MM.1S (cell line): ENCODE data around the gene NCLN.

Experiments used
- DNase-seq: peaks from one replicate; pipeline ENCODE4 v3.0.0-alpha.2; 2015
- H2AFZ ChIP-seq: fragments of 300-600 bp; sonication (generic); 2 replicates; pipeline ENCODE4 v1.6.0; 2016; ENCODE audit warnings: antibody characterized with exemption, low read length
- H3F3A ChIP-seq: fragments of 300-600 bp; sonication (generic); 2 replicates; pipeline ENCODE4 v1.6.1; 2016; ENCODE audit warnings: mild to moderate bottlenecking, antibody characterized with exemption, low read length, moderate library complexity, mixed read lengths; ENCODE audit not compliant: insufficient read depth
- H3K27ac ChIP-seq: fragments of 300-600 bp; sonication (generic); 2 replicates; pipeline ENCODE4 v1.5.1; 2016; ENCODE audit warnings: mild to moderate bottlenecking, low read length
- H3K27me3 ChIP-seq: fragments of 300-600 bp; sonication (generic); replicated peaks from 2 replicates; pipeline ENCODE4 v1.6.0; 2016; ENCODE audit warnings: low read length; ENCODE audit not compliant: insufficient read depth
- H3K36me3 ChIP-seq: fragments of 300-600 bp; sonication (generic); replicated peaks from 2 replicates; pipeline ENCODE4 v1.6.1; 2016; ENCODE audit warnings: mild to moderate bottlenecking, low read length, mixed read lengths; ENCODE audit not compliant: insufficient read depth
- H3K4me1 ChIP-seq: fragments of 300-600 bp; sonication (generic); 2 replicates; pipeline ENCODE4 v1.6.1; 2016; ENCODE audit warnings: low read length, mixed read lengths
- H3K4me2 ChIP-seq: fragments of 300-600 bp; sonication (generic); 2 replicates; pipeline ENCODE4 v1.6.0; 2016; ENCODE audit warnings: low read depth, low read length
- H3K4me3 ChIP-seq: fragments of 300-600 bp; sonication (generic); 2 replicates; pipeline ENCODE4 v1.5.1; 2016; ENCODE audit warnings: low read length, mixed read lengths
- H3K79me2 ChIP-seq: fragments of 300-600 bp; sonication (generic); 2 replicates; pipeline ENCODE4 v1.6.1; 2016; ENCODE audit warnings: mixed run types, low read length, mixed read lengths
- H3K9ac ChIP-seq: fragments of 300-600 bp; sonication (generic); 2 replicates; pipeline ENCODE4 v1.6.1; 2016; ENCODE audit warnings: low read length, mixed read lengths
- H3K9me2 ChIP-seq: fragments of 300-600 bp; sonication (generic); replicated peaks from 2 replicates; pipeline ENCODE4 v1.6.1; 2016; ENCODE audit warnings: mild to moderate bottlenecking, low read length, mixed read lengths; ENCODE audit not compliant: insufficient read depth
- H3K9me3 ChIP-seq: fragments of 300-600 bp; sonication (generic); replicated peaks from 2 replicates; pipeline ENCODE4 v1.6.1; 2016; ENCODE audit warnings: mild to moderate bottlenecking, low read length, mixed read lengths; ENCODE audit not compliant: insufficient read depth
- H4K20me1 ChIP-seq: fragments of 300-600 bp; sonication (generic); 2 replicates; pipeline ENCODE4 v1.6.1; 2016; ENCODE audit warnings: mild to moderate bottlenecking, low read length, moderate library complexity, mixed read lengths; ENCODE audit not compliant: insufficient read depth
- CTCF ChIP-seq: fragments of 300-600 bp; sonication (generic); IDR thresholded peaks from 2 replicates; pipeline ENCODE4 v1.5.1; 2016; ENCODE audit warnings: antibody characterized with exemption, low read length, mixed read lengths
- EZH2 ChIP-seq: fragments of 300-600 bp; sonication (generic); optimal IDR thresholded peaks from 2 replicates; pipeline ENCODE3; 2017; ENCODE audit warnings: low read depth, mild to moderate bottlenecking, antibody characterized with exemption, low read length, mixed read lengths
- EZH2phosphoT487 ChIP-seq: fragments of 300-600 bp; sonication (generic); IDR thresholded peaks from 2 replicates; pipeline ENCODE4 v1.6.1; 2018; ENCODE audit warnings: antibody characterized with exemption, low read length

Gene NCLN

GRCh38 chr19:3148503-3148902, 37.2 kb upstream of the NCLN start:
- H3K9me2 ChIP-seq: no peaks in the 10 kb centered on the region; the same call in 1 of the 2 replicates
- H3K27ac ChIP-seq: no peak overlapping the region
- H3K4me2 ChIP-seq: no peak overlapping the region

GRCh38 chr19:3149089-3149488, 36.6 kb upstream of the NCLN start:
- Histone ChIP-seq H3K9ac (no peak overlapping the region), H3K36me3 (no peaks in the 10 kb centered on the region), H3K27ac (no peak overlapping the region), H3K9me3 (no peaks in the 10 kb centered on the region), H3K4me3 (no peak overlapping the region), H3K27me3 (peaks cover 60% of the 10 kb centered on the region), H3K79me2 (no peaks in the 10 kb centered on the region), H4K20me1 (no peaks in the 10 kb centered on the region), H3F3A (no peaks in the 10 kb centered on the region), H3K4me2 (no peak overlapping the region), H3K4me1 (no peaks in the 10 kb centered on the region), H3K9me2 (no peaks in the 10 kb centered on the region; the same call in 1 of the 2 replicates), H2AFZ (no peak overlapping the region)
- no peak for DNase-seq
- TF ChIP-seq EZH2phosphoT487 (no peak), CTCF (no peak), EZH2 (no peak)

More at GRCh38 chr19:3148503-3148902, 37.2 kb upstream of the NCLN start:
- TF ChIP-seq EZH2phosphoT487: no peak
- no peak for TF ChIP-seq CTCF
- no peak for TF ChIP-seq EZH2
- Histone ChIP-seq H3K27me3 (peaks cover 65% of the 10 kb centered on the region), H3K9ac (no peak overlapping the region), H2AFZ (no peak overlapping the region), H3K4me3 (no peak overlapping the region), H3K9me3 (no peaks in the 10 kb centered on the region), H3K4me1 (no peaks in the 10 kb centered on the region), H3K36me3 (no peaks in the 10 kb centered on the region), H3F3A (no peaks in the 10 kb centered on the region), H4K20me1 (no peaks in the 10 kb centered on the region), H3K79me2 (no peaks in the 10 kb centered on the region)
- DNase-seq: no peak

- DNase-seq: no peak
- no peaks in the 10 kb centered on the region for H3K79me2 ChIP-seq
- H3K27ac ChIP-seq: no peak overlapping the region
- no peaks in the 10 kb centered on the region for H3K9me3 ChIP-seq
- no peak overlapping the region for H3K4me2 ChIP-seq
- no peaks in the 10 kb centered on the region for H3K36me3 ChIP-seq
- H3K4me3 ChIP-seq: no peak overlapping the region
- no peaks in the 10 kb centered on the region for H3K4me1 ChIP-seq
- H2AFZ ChIP-seq: no peak overlapping the region
- H3K27me3 ChIP-seq: peaks cover 58% of the 10 kb centered on the region
- no peaks in the 10 kb centered on the region; the same call in 1 of the 2 replicates for H3K9me2 ChIP-seq
- no peaks in the 10 kb centered on the region for H4K20me1 ChIP-seq
- no peak for TF ChIP-seq EZH2phosphoT487
- TF ChIP-seq CTCF: no peak
- no peak for TF ChIP-seq EZH2
- no peaks in the 10 kb centered on the region for H3F3A ChIP-seq
- H3K9ac ChIP-seq: no peak overlapping the region
Measured at GRCh38 chr19:3149526-3150505, 35.9 kb upstream of the NCLN start.
